Measurements from ENCODE around the gene WIPF2.
"Not testable (repeated sequence)": the region's sequence is repeated elsewhere in the genome, so short reads cannot be mapped to it uniquely, and the experiment has no call there.

Gene WIPF2

DNA sequence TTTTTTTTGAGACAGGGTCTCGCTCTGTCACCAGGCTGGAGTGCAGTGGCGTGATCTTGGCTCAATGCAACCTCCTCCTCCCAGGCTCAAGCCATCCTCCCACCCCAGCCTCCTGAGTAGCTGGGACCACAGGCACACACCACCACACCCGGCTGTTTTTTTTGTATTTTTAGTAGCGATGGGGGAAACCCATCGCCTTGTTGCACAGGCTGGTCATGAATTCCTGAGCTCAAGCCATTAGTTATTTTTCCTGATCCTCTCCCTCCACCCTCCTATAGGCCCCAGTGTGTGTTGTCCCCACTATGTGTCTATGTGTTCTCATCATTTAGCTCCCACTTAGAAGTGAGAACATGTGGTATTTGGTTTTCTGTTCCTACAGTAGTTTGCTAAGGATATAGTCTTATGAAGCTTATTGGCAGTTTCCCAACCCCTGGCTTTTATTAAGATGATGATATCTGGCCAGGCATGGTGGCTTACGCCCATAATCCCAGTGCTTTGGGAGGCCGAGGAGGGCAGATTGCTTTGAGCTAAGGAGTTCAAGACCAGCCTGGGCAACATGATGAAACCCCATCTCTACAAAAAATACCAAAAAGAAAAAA lies 80.2 kb downstream of the WIPF2 start:
- peak; percentile 57 for DNase-seq

DNA sequence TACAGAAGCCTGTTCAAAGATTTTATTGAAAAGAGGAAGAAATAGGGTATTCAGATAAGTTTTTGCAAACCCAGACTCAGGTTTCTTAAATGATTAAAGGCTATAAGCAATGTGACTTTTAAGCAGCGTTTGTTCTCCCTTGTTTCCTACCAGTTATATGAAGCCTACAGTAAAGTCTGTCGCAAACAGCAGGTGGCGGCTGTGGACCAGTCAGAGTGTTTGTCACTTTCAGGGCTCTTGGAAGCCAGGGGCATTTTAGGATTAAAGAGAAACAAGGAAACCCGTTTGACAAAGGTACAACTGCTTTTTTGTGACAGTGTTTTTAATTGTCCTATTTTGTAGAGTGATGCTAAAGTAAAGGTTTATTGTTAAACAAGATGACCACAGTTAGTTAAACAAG lies 82.2 kb downstream of the WIPF2 start:
- no peak for DNase-seq

DNA sequence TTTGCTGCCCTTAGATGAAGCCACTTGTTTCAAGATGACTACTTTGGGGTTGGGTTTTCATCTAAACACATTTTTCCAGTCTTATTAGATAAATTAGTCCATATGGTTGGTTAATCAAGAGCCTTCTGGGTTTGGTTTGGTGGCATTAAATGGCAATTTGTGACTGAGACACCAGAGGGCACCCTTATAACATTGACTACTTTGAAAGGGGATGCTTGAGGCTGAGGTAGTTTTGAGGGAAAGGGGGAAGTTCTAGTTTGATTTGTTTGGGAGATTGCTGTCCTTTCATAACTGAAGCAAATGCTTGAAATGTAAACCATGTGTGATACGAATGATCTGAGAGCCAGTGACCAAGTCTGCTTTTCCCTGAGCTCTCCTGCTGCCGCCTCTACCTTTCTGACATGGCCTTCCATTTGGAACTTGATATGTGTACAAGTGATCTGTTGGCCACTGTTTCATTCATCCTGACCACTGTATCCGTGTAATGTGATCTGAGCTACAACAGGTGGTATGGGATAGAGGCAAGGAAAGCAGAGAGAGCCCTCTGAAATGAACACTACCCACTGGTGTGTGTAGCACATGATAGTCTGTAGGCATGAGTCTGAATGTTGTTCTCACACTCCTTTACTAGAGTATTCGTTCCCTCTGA lies 84.0 kb downstream of the WIPF2 start:
- peak; percentile 77 for DNase-seq

DNA sequence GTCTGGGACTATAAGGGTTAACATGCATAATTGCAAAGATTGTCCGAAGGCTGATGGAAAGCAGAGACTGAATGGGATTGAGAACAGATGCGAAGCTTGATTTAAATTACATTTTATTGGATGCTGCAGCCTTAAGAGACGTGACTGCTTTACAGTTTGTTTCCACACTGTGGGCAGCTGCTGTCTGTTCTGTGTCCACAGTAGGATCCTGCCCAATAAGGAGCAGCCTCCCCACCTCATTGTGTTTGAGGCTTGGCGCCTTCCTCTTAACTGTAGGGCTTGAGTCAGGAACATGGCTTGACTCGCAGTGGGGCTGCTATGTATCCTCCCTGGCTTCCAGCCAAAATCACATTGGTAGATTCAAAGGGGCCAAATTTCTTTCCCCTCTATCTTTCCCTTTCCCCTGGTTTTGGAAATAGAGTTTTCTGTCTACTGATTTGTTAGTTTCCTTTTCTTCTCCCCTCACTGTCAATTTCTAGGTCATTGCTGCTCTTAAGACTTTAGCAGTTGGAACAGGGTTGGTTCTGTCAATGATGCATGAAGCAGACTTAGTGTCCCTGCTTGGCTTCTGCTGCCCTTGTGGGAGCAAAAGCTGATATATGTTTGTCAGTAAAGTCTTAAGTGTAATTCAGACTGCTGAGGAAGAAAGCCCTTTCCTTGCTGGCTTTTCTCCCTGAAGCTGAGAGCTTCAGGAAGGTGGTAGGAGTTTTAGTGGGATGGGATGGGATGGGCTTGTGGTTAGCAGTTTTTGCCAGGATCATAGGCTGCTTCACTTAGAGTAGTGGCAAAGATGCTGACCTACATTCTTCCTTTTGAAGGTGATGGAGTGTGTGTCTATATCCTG lies 84.8 kb downstream of the WIPF2 start:
- peak; percentile 69 for DNase-seq

DNA sequence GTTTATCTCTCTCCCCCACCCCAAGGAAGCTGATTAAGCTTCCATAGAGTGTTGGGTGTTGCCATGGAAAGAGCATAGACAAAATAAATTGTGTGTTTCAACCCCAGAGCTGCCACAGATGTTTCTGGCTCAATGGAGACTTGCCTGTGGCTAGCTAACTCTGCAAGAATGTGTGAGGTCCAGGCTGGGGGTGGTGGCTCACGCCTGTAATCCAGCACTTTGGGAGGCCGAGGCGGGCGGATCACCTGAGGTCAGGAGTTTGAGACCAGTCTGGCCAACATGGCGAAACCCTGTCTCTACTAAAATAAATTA lies 85.4 kb downstream of the WIPF2 start:
- peak; percentile 90 for DNase-seq

DNA sequence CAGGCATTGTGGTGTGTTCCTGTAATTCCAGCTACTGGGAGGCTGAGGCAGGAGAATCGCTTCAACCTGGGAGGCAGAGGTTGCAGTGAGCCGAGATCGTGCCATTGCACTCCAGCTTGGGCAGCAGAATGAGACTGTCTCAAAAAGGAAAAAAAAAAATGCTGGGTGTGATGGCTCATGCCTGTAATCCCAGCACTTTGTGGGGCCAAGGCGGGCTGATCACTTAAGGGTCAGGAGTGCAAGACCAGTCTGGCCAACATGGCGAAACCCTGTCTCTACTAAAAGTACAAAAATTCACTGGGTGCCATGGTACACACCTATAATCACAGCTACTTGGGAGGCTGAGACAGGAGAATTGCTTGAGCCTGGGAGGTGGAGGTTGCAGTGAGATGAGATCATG lies 85.8 kb downstream of the WIPF2 start:
- not testable (repeated sequence) for DNase-seq

DNA sequence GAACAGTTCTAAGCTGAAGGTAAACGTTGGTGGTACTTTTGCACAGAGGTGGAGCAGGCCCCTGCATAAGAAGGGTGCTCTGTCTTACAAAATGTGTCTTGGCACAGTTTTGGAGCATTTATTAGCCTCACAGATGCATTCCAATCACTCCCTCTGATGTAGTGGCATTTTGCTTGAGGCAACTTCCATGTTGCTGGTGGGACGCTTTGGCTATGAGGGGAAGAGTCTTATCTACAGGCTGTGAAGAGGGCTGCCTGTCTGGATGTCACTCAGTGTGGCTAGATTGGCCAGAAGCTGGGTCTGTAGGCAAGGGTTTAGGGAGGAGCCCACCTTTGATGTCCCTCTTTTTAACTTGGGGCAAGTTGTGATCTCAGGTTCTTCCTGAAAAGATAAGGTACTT lies 87.3 kb downstream of the WIPF2 start:
- no peak for DNase-seq

DNA sequence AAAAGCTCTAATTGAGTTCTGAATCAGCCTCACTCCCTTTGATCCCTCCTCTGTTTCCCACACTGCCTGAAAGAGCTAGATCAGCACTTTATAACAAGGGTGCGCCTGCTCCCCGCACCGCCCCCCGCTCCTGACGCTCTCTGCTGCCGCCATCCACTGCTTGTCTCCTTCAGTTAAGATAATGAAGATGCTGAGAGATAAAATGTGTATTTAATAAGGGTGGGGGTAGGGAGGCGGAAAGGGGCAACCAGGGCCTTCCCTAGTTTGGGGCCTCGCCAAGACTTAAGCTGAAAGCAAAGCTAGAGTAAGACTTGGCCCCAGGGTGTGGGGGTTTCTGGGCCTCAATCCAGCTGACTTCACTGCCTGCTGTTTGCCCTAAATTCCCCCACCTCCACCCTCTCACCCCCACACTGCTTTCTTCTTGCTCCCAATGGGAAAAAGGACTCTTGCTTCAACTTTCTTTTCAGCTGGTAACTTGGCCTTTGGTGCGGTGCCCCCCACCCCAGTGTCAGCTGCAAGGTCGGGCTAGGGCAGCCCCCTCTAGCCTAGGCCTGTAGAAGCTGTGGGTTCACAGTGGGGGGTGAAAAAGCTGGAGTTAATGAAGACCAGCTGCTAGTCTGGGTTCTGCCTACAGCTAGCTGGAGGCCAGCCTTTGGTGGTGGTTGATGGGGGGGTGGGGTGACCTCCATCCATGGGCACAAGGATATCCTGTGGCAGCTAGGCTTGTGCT lies 88.1 kb downstream of the WIPF2 start:
- peak; percentile 92 for DNase-seq

DNA sequence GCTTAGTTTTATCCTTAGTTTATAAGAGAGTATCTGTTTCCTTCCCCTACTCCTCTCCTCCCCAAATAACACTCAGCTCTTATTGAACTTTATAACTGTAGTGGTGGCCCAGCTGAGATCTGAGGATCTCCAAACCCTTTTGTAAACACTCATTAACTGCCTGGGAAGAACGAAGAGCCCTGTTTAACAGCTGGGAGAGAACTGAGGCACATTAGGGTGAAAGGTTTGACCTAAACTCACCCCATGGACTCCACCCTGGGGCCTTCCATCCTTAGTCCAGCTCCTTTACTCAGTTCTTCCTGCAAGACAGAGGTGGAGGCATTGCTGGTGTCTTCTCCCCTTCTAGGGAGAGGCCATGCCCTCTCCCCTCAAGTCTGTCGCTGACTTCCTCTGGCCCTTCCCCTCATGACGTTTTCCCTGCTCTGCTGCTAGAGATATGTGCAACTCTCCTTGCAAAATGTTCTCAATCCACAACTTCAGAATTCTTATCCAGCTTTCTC lies 88.7 kb downstream of the WIPF2 start:
- no peak for DNase-seq

DNA sequence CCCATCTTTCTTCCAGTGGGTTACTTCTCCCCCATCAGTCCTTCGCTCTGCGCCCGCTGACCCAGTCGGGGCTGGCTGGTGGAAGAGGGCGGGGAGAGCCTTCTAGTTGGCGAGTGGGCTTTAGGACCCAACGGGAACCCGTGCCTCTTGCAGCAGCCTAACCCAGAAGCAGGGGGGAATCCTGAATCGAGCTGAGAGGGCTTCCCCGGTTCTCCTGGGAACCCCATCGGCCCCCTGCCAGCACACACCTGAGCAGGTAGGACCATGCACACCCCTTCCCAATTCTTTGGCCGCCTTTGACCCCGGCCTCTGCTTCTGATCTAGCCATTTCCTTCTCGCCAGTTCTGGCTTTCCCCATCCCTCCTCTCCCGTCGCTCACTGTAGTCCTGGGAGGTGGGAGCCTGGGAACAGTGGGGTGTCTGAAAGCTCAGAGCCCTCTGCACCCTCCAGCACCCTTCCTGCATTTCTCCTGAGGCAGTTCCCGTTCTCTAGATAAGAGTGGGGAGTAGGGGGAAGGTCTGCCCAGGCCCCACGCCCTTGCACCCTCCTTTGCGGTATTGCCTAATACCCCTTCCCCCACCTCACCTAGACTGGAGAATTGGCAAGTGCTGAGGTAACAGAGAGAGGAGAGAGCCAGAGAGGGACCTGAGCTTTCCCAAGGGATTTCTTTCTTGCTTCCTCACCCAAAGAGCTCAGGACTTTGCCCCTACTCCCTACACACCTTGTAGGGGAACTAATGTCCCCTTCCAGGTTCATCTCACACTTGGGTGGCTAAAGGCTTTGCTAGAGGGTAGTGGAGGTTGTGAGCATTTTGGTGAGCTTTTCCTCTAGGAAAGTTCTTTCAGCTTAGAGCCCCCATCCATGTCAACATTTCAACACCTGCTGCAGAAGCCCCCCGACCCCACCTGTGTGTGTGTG lies 90.2 kb downstream of the WIPF2 start, which contains the start of gene RARA:
RARA (plus strand) TSS at position 150 of the 918 bp plus-strand sequence. CDS start 22,039 bp downstream, outside the sequence.
- peak; percentile 53 for DNase-seq

DNA sequence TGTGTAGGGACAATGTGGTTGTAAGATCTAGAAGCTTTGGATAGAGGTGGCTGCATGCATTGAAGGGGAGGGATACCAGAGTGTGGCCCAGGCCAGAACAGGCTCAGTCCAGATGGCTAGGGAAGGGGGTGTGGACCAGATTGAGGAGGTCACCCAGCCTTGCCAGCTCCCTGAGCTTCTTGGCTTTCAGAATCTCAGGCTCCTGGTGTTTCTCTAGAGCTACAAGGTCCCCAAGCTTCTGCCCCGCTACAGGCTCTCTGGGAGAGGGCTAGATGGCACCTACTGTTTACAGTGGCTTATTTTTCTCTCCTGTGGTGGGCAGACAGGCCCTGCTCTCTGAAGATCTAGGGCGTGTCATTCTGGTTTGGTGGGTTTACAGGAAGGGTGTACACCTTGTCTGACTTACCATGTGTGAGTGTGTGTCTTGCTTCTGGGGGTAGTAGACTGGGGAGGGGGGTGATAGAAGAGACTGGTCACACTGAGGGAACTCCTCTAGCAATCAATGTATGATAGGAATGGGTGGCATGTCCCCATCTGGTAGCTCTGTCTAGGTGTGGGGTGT lies 90.9 kb downstream of the WIPF2 start:
- no peak for DNase-seq

DNA sequence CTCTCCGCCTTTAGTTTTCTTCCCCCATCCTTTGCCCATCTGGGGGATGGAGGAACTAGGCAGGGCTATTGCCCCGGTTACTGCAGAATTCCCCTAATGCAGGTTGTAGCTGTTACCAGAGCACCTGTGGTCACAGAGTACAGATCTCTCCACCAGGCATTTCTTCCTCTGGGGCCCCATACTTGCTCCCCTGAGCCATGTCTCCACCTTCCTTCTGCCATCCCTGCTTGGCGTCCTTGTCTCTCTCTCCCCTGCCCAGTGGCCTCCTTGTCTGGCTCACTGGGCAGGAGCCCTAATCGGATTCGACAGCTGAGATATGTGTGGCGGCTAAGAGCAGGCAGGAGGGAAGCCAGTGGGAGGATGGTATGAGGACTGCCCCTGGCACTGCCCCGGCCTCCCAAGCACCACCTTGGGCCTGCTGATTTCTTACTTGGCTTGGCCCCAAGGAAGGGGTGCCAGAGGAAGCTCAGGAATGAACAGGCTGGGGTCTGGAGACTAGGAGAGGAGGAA lies 91.8 kb downstream of the WIPF2 start:
- no peak for DNase-seq

DNA sequence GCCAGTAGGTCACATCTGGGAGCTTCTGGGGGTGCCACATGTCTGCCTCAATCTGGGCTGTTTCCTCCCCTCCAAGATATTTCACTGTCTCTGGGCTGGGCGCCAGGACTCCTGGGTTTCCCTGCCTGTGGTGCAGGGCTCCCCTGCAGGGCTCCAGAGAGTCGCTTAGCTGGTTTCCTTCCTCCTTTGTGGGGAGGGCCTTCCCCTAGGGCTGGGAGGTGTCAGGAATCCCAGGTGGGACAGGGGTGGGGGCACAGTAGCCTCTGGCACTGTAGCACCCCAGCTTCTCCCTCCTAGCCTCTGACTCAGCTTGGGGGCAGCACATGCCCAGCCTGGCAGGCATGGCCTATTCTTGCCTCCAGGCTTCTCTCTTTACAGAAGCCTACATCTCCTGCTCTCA lies 92.5 kb downstream of the WIPF2 start:
- DNase-seq: peak; percentile 68

DNA sequence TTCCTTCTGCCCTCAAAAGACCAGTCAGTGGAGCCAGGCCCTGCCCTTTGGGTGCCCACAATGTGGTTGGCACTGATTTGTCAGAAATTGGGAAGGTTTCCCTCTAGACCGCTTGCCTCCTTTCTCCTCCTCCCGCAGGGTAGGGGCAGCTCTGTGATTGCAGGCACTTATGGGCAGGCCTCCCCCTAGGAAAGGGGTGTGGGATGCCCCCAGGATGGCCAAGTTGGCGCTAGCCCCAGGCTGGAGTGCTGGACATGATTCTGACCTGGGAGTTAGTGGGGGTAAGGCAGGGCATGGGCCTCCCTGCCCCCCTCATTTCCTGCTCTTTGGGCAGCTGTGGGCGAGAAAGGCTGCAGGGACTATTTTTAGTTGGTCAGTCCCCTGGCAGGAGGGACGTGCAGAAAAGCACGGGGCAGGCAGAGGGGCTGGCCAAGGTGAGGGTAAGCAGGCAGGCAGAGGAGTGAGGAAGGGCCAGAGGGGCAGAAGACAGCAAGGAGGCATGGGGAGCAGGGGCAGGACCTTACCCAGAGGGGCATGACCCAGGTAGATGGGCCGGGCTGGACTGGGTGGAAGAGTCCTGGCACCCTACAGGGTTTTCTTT lies 93.1 kb downstream of the WIPF2 start:
- DNase-seq: peak; percentile 70

DNA sequence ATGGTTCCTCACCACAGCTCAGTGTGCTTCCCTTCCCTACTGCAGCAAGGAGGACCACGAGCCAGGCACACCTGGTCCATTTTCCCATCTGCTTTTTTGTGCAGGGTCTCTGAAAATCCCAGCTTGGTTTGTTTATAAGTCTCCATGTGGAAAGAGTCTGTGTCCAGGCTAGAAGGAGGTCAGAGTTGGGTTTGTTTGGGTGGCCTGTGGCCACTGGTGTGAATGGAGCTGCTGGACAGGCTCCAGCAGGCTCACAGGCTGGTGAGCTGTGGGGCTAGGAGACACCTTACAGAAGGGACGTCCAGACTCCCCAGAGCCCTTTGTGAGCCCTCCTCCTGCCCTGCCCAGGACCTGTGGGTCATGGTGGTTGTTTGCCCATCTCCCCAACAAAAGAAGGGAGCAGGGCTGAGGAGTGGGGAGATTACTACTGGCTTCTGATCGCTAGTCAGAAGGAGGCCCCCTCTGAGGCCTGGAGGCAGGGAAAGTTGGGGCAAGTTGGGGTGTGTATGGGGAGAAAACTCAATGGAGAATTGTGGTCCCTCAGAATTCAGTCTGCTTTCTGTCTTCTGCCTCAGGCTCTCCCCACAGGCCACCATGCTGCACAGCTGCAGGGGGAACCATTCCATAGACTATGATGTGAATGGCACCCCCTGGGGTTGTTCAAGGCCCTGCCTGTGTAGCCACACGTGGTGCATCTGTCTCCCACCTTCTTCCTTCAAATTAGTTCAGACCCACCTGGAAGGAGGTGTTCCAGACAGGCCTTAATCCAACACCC lies 94.0 kb downstream of the WIPF2 start:
- no peak for DNase-seq

DNA sequence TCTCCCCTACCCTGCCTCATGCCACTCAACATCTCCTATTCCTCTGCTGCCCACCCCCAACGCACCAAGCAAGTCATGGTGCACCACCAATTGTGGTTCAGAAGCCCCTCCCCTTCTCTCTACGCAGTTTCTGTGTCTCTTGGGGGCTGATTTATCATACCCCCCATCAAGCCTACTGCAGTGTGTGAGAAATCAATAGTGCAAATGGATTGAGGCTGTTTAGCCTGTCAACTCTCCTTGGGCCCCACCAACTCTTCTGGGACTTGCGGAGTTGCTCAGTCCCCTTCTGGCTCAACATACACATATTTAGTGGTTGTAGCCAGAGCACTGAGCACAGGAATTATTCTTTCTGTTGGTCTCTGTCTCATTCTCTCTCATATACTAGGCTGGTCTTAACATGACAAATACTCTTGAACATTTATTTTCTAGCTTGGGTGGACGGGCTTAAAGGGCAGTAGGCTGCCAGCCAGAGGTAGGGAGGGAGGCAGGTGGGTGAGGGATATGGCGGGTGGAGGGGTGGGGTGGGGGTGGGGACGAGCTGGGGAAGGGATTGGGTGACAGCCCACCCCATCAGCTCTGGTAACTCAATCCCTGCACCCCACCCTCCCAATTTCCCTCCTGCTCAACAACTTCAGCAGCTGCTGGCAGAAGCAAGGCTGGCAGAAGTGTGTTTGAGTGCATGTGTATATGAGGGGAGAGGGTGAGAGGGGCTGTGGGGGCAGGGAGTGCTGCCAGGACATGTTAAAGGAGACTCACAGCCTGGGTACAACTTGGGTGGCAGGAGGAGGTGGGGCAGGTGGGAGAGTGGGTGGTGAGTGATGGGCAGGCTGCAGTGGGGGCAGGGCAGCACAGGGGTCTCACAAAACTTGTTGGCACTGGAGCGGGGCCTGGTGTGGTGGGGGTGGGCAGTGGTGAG lies 94.8 kb downstream of the WIPF2 start:
- peak; percentile 74 for DNase-seq

DNA sequence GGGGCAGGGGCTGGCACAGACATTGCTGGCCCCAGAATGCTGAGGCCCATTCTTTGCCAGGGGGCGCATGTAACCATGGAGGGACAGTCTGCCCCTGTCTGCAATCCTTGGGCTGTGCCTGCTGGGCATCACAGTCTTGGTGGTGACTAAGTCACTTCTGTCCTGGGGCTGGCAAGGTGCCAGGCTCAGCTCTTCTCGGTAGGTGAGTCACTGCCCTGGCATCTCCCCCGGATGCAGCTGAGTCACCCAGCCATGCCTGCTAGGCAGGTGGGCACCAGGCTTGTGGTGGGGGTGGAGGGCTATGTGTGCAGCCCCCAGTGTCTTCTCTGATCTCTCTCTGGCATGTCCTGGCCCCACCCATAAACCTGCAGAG lies 95.5 kb downstream of the WIPF2 start:
- DNase-seq: peak; percentile 96

DNA sequence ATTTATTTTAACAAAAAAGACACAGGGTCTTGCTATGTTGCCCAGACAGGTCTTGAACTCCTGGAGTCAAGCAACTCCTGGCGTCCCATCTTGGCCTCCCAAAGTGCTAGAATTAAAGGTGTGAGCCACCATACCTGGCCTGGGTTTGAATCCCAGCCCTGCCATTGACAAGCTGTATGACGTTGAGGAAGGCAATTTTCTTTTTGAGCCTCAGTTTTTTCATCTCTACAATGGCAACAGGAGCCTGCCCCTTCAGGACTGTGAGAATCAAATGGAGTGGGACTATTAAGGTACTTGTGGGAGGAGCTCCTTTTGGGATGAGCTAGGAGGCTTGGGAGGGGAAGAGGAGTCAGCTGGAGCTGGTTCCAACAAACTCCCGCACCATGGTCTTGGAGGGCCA lies 96.1 kb downstream of the WIPF2 start:
- no peak for DNase-seq

Data from fibroblast of skin of back (primary cell).